HCT116 (cell line): ENCODE results near the gene HSD3B7. TPM values are rescaled to one million over a fixed set of nuclear protein-coding genes. Genes with fewer than 3 reads are reported as not detected.
A peak's percentile ranks its signal among the peaks of the same experiment; 100 is the strongest.

Experiments used
- ATAC-seq: fragments of 200-7000 bp; cut with Tn5 transposase; 2 replicates; pipeline ENCODE4 v1.9.1; 2020; ENCODE audit warnings: mild to moderate bottlenecking, moderate library complexity
- BruUV-seq: library from RNA; stranded (reverse); fragments of 400-500 nt; replicated peaks from 2 replicates; lab custom pipeline; 2021; lab: Mats Ljungman, UMichigan
- CTCF ChIA-PET: fragments of 300-600 bp; sonication (Branson Sonifier 250); formaldehyde crosslinking; loops from one replicate; lab custom pipeline; 2021; ENCODE audit warnings: antibody characterized with exemption; lab: Charles Lee
- POLR2A ChIA-PET: fragments of 300-600, 350-600 bp; sonication (Branson Sonifier 250); formaldehyde crosslinking; loops from one replicate; lab custom pipeline; 2021; ENCODE audit warnings: antibody characterized with exemption; lab: Charles Lee
- RAD21 ChIA-PET, 2 experiments: fragments of 300-600 bp; sonication (Branson Sonifier 250); formaldehyde crosslinking; loops; one replicate each; lab custom pipeline; 2023; ENCODE audit warnings: low total read pairs in 2 of 2; ENCODE audit not compliant: uncharacterized antibody in 2 of 2, unreplicated experiment in 2 of 2, low non-redundant PET in 1 of 2; lab: Charles Lee
- DNase-seq: peaks from one replicate; pipeline ENCODE4 v3.0.0-alpha.2; 2010; ENCODE audit warnings: low read depth, low spot score
- H2AFZ ChIP-seq: fragments of 200-600 bp; shearing (Covaris generic), sonication (generic); 2 replicates; pipeline ENCODE4 v1.6.1; 2017; ENCODE audit warnings: low read depth, mixed run types, mixed read lengths, antibody characterized with exemption, low read length; ENCODE audit not compliant: poor library complexity, severe bottlenecking
- H3K27ac ChIP-seq: 2 replicates; pipeline ENCODE4 v1.5.1; 2012; ENCODE audit warnings: low read depth, low read length
- H3K27me3 ChIP-seq: fragments of 200-600 bp; sonication (generic); 2 replicates; pipeline ENCODE4 v1.6.1; 2016; ENCODE audit warnings: mixed run types, low read length, mixed read lengths; ENCODE audit not compliant: insufficient read depth
- H3K36me3 ChIP-seq, 2 experiments: fragments of 200-500 bp in 1 of 2; fragments of 200-600 bp in 1 of 2; sonication (Bioruptor generic) in 1 of 2; sonication (generic) in 1 of 2; 2 replicates each; pipeline versions ENCODE4 v1.5.1 to v1.6.1; 2014 to 2016; ENCODE audit warnings: low read length in 2 of 2, inconsistent platforms in 1 of 2, mixed read lengths in 1 of 2, mixed run types in 1 of 2; ENCODE audit not compliant: insufficient read depth in 2 of 2, control insufficient read depth in 1 of 2
- H3K4me1 ChIP-seq, 2 experiments: fragments of 200-600 bp in 1 of 2; sonication (generic) in 1 of 2; 2 replicates each; pipeline versions ENCODE4 v1.5.1 to v1.6.1; 2012 to 2017; ENCODE audit warnings: low read length in 2 of 2, inconsistent platforms in 1 of 2, mild to moderate bottlenecking in 1 of 2, mixed read lengths in 1 of 2, mixed run types in 1 of 2, moderate library complexity in 1 of 2; ENCODE audit not compliant: insufficient read depth in 2 of 2, control insufficient read depth in 1 of 2
- H3K4me2 ChIP-seq: fragments of 200-600 bp; sonication (generic); 2 replicates; pipeline ENCODE4 v1.6.1; 2017; ENCODE audit warnings: mixed run types, low read length, mixed read lengths
- H3K4me3 ChIP-seq, 2 experiments: fragments of 200-600 bp in 1 of 2; sonication (generic) in 1 of 2; replicated peaks in 1 of 2; 2 replicates each; pipeline ENCODE4 v1.5.1; 2011 to 2016; ENCODE audit warnings: low read length in 2 of 2, control low read depth in 1 of 2, low read depth in 1 of 2, mild to moderate bottlenecking in 1 of 2, mixed read lengths in 1 of 2, mixed run types in 1 of 2
- H3K79me2 ChIP-seq: fragments of 200-600 bp; sonication (generic); 2 replicates; pipeline ENCODE4 v1.6.1; 2017; ENCODE audit warnings: mild to moderate bottlenecking, mixed run types, low read length, moderate library complexity, mixed read lengths; ENCODE audit not compliant: insufficient read depth
- H3K9ac ChIP-seq: fragments of 200-600 bp; sonication (generic); 2 replicates; pipeline ENCODE4 v1.6.1; 2016; ENCODE audit warnings: low read length, mixed read lengths
- H3K9me2 ChIP-seq: fragments of 200-600 bp; sonication (generic), shearing (Covaris generic); 2 replicates; pipeline ENCODE4 v1.6.1; 2017; ENCODE audit warnings: mixed run types, mild to moderate bottlenecking, moderate library complexity; ENCODE audit not compliant: insufficient read depth
- H3K9me3 ChIP-seq, 2 experiments: fragments of 200-500 bp in 1 of 2; fragments of 200-600 bp in 1 of 2; sonication (Bioruptor generic) in 1 of 2; sonication (generic) in 1 of 2; 2 replicates each; pipeline ENCODE4 v1.6.1; 2014 to 2017; ENCODE audit warnings: low read length in 2 of 2, mixed read lengths in 2 of 2, inconsistent platforms in 1 of 2, low read depth in 1 of 2, mild to moderate bottlenecking in 1 of 2, mixed run types in 1 of 2, moderate library complexity in 1 of 2; ENCODE audit not compliant: control insufficient read depth in 1 of 2, insufficient read depth in 1 of 2
- H4K20me1 ChIP-seq: fragments of 200-600 bp; sonication (generic), shearing (Covaris generic); 2 replicates; pipeline ENCODE4 v1.6.1; 2017; ENCODE audit warnings: mixed run types, mild to moderate bottlenecking, moderate library complexity; ENCODE audit not compliant: insufficient read depth
- CEBPB ChIP-seq: IDR thresholded peaks from 2 replicates; pipeline ENCODE4 v1.6.1; 2012; ENCODE audit warnings: low read depth
- EGR1 ChIP-seq: IDR thresholded peaks from 2 replicates; pipeline ENCODE4 v1.6.1; 2012; ENCODE audit warnings: low read depth
- ELF1 ChIP-seq: IDR thresholded peaks from 2 replicates; pipeline ENCODE4 v1.6.1; 2012; ENCODE audit warnings: low read depth, borderline replicate concordance
- JUND ChIP-seq: IDR thresholded peaks from 2 replicates; pipeline ENCODE4 v1.6.1; 2012
- POLR2A ChIP-seq: IDR thresholded peaks from 2 replicates; pipeline ENCODE4 v1.7.0; 2011; ENCODE audit warnings: borderline replicate concordance; ENCODE audit not compliant: insufficient read depth, insufficient read length; ENCODE audit errors: extremely low read depth
- POLR2AphosphoS5 ChIP-seq: IDR thresholded peaks from 2 replicates; pipeline ENCODE4 v1.6.1; 2011; ENCODE audit warnings: mild to moderate bottlenecking, low read depth, low read length, moderate library complexity
- RAD21 ChIP-seq: IDR thresholded peaks from 2 replicates; pipeline ENCODE4 v1.6.1; 2012; ENCODE audit warnings: low read depth, mild to moderate bottlenecking
- SIN3A ChIP-seq: IDR thresholded peaks from 2 replicates; pipeline ENCODE4 v1.6.1; 2012; ENCODE audit warnings: low read depth
- SP1 ChIP-seq: IDR thresholded peaks from 2 replicates; pipeline ENCODE4 v1.6.1; 2012; ENCODE audit warnings: low read depth
- SRF ChIP-seq: IDR thresholded peaks from 2 replicates; pipeline ENCODE4 v1.6.1; 2012; ENCODE audit warnings: low read depth
- ZFX ChIP-seq: fragments of 450-650 bp; IDR thresholded peaks from 2 replicates; pipeline ENCODE4 v1.6.1; 2017
- intact Hi-C: fragments of 100-400 bp; cut with micrococcal nuclease; formaldehyde crosslinking; loops from 2 replicates; pipeline ENCODE4 v1.10.0; 2022
- total RNA-seq: library from RNA; stranded (reverse); gene quantifications from one replicate; pipeline ENCODE4 v1.2.1, GENCODE V29; 2021; ENCODE audit not compliant: unreplicated experiment
- TF ChIP-seq, protein P1 (sequence below), 3 experiments: fragments of 200-600 bp in 1 of 3; sonication (generic) in 1 of 3; IDR thresholded peaks in 2 of 3; conservative IDR thresholded peaks in 1 of 3; 2 replicates each; pipeline ENCODE4 v1.5.1; 2012 to 2017; ENCODE audit warnings: low read depth in 2 of 3, low read length in 2 of 3, antibody characterized with exemption in 1 of 3, borderline replicate concordance in 1 of 3, control low read depth in 1 of 3, mild to moderate bottlenecking in 1 of 3, mixed read lengths in 1 of 3, mixed run types in 1 of 3, moderate library complexity in 1 of 3; ENCODE audit not compliant: insufficient read depth in 1 of 3
- TF ChIP-seq, protein P2 (sequence below): IDR thresholded peaks from 2 replicates; pipeline ENCODE4 v1.6.1; 2012

HSD3B7 gene
- total RNA-seq, 1 experiment from 2014 or later, result 8.6 TPM

DNA sequence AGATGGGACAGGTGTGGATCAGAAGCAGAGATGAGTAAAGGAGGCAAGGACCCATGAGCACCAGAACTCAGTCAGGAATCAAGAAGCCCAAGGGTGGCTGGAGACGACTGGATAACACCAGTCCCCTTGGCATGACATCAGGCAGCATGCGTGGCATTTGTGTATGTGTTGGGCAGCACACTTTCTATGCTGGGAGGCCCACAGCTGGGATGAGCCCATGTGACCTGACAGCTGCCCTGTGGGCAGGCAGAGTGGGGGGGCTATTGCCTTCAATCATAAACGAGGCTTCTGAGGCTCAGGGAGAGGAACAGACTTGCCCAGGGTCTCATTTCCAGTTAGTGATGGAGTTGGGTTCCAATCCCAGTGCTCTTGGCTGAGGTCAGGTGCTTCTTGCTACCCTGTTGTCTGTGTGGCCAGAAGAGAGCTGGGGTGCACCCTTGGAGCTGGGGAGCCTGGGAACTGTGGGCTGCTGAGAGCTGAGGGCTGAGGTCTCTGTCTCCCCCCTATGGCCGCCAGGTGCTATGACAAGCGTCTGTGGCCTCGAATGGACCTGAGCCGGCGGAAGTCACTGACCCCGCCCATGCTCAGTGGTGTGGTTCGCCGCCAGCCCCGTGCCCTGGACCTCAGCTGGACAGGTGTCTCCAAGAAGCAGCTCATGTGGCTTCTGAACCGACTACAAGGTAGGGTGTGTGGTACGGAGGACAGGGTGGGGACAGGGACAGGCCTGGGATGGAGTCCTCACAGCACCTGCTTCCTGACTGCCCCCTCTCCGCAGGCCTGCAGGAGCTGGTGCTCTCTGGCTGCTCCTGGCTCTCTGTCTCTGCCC, 43.2 kb upstream of the HSD3B7 start:
- ChIA-PET RAD21 (interaction anchor here (0.8 to 1.3 kb wide), 2 partner anchors 97 kb away, joined by 3 to 4 read pairs; no protein-coding TSS in a partner anchor), CTCF (interaction anchor here (0.8 to 2.4 kb wide), 8 partner anchors 12 to 501 kb away, joined by 3 to 13 read pairs (median 5); partner anchors contain the start of genes FBXL19, KAT8 and ZNF843), POLR2A (interaction anchor here (1.3 to 1.6 kb wide), 2 partner anchors 12 to 135 kb away, joined by 3 read pairs; no protein-coding TSS in a partner anchor)
- peak overlapping the region; percentile 50 for H3K4me2 ChIP-seq
- H2AFZ ChIP-seq, result no peak overlapping the region
- DNase-seq, result peak; percentile 46
- ATAC-seq, result peak; percentile 98
- H4K20me1 ChIP-seq, result no peaks in the 10 kb centered on the region
- peak overlapping the region; percentile 38; the same call in 1 of the 2 replicates for H3K27ac ChIP-seq
- H3K4me1 ChIP-seq, result peaks cover 5 to 12% of the 10 kb centered on the region in 2 experiments; a peak in 3 of 4 replicates
- no peaks in the 10 kb centered on the region for H3K9me2 ChIP-seq
- no peak overlapping the region for H3K4me3 ChIP-seq
- no TSS peak for BruUV-seq
- H3K9ac ChIP-seq, result peak overlapping the region; percentile 25; the same call in 1 of the 2 replicates
- H3K9me3 ChIP-seq, result no peaks in the 10 kb centered on the region
- H3K79me2 ChIP-seq, result peaks cover 2% of the 10 kb centered on the region; the same call in 1 of the 2 replicates
- intact Hi-C loops, result no loop called here
- no peaks in the 10 kb centered on the region for H3K27me3 ChIP-seq
- TF ChIP-seq SIN3A, result no peak
- TF ChIP-seq, protein P1, sequence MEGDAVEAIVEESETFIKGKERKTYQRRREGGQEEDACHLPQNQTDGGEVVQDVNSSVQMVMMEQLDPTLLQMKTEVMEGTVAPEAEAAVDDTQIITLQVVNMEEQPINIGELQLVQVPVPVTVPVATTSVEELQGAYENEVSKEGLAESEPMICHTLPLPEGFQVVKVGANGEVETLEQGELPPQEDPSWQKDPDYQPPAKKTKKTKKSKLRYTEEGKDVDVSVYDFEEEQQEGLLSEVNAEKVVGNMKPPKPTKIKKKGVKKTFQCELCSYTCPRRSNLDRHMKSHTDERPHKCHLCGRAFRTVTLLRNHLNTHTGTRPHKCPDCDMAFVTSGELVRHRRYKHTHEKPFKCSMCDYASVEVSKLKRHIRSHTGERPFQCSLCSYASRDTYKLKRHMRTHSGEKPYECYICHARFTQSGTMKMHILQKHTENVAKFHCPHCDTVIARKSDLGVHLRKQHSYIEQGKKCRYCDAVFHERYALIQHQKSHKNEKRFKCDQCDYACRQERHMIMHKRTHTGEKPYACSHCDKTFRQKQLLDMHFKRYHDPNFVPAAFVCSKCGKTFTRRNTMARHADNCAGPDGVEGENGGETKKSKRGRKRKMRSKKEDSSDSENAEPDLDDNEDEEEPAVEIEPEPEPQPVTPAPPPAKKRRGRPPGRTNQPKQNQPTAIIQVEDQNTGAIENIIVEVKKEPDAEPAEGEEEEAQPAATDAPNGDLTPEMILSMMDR (IDR thresholded peaks at IDR 0.05 in 2 of 3, conservative IDR thresholded peaks at IDR 0.05 in 1 of 3; ENCODE audit: borderline replicate concordance in 1 of 3, insufficient read depth in 1 of 3, low read depth in 2 of 3, low read length in 2 of 3), result peak in 2 of 3 experiments; percentile 90 to 98; a peak in 5 of 6 replicates
- no peak for TF ChIP-seq ZFX
- TF ChIP-seq, protein P2, sequence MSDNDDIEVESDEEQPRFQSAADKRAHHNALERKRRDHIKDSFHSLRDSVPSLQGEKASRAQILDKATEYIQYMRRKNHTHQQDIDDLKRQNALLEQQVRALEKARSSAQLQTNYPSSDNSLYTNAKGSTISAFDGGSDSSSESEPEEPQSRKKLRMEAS, result no peak
- TF ChIP-seq SP1, result no peak
- no peak for TF ChIP-seq CEBPB
- no peak for TF ChIP-seq EGR1
- no peak for TF ChIP-seq SRF
- no peak for TF ChIP-seq POLR2A
- no peak for TF ChIP-seq JUND
- no peak for TF ChIP-seq POLR2AphosphoS5
- TF ChIP-seq ELF1, result no peak
- TF ChIP-seq RAD21, result peak; percentile 84
- peaks cover 9 to 20% of the 10 kb centered on the region in 2 experiments for H3K36me3 ChIP-seq
